ENCODE results near the gene LIMCH1.
"Not testable (repeated sequence)": the region's sequence is repeated elsewhere in the genome, so short reads cannot be mapped to it uniquely, and the experiment has no call there.

The LIMCH1 gene

DNA sequence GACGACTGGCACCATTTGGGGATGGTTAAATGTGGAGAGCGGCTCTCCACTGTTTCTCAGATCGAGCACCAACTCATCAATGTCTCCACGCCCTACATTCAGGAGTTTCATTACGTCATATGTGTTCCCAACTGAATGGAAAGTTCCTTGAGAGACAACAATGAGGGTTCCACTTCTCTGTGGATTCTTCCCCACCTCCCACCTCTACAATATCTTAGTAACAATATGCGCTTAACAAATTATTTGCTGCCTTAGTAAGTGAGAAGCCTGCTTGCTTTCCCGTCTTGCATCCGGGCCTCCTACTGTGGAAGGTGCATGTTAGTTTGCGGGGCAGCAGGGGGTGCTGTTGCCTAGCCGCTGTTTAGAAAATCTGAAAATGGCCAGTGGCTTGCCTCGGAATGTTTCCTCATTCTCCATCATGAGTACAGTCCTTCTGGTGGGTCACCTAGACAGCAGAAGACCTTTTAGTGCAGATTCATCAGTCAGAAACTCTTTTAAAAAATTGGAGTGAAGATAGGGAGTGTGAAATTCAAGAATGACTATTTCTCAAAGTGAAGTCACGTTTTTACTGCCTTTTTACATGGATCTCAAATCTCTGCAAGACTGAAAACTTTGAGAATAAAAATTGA is 154.9 kb downstream of the LIMCH1 start:
- DNase-seq, result peak; percentile 20

DNA sequence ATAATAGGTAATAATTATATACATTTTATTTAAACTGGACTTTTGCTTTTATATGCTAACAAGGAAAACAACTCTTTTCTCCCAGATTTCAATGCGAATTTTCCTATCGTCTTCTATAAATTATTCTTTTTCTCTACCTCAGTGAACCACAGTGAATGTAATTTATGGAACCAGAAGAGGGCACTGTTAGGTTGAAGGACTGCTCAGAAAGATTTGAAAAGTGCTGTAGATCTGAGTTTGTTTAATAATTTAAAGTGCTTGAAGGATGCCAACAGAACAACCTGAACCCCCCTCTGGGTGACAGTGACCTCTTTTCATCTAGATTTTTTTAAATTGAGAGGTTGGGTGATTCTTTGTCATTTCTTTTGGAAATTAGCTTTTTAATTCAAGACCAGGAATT is 155.7 kb downstream of the LIMCH1 start:
- DNase-seq, result no peak

GRCh38 chr4:41696131-41696530 is 158.2 kb downstream of the LIMCH1 start:
- no peak for DNase-seq

- DNase-seq, result no peak
These were observed 158.8 kb downstream of the LIMCH1 start for GRCh38 chr4:41696763-41697162.

- no peak for DNase-seq
These were observed 164.0 kb downstream of the LIMCH1 start for GRCh38 chr4:41701983-41702382.

DNA sequence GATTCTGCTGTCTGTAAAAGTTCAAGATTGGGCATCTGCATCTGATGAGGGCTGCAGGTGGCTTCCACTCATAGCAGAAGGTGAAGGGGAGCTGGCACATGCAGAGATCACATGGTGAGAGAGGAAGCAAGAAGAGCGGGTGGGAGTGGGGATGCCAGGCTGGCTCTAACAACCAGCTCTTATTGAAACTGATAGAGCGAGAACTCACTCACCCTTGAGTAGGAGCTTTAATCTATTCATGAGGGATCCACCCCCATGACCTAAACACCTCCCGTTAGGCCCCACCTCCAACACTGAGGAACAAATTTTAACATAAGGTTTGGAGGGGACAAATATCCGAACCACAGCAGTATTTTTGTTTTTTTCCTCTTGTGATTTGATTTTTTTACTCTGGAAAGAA is 164.8 kb downstream of the LIMCH1 start:
- no peak for DNase-seq

DNA sequence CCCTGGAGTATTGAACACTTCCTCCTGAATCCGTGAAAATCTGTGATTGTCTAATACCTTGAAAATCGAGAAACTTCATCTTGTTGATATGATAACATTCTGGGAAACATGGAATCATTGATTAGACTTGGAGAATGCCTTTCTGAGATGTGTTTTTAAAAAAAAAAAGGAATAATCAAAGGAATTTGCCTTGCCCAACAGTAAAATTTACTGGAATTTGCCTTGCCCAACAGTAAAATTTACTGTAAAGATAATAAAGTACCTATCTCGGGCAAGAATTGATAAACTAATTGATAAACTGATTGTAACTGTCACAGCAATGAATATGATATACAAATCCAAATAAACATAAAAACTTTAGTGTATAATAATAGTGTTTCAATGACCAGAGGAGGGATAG is 165.8 kb downstream of the LIMCH1 start:
- no peak for DNase-seq

DNA sequence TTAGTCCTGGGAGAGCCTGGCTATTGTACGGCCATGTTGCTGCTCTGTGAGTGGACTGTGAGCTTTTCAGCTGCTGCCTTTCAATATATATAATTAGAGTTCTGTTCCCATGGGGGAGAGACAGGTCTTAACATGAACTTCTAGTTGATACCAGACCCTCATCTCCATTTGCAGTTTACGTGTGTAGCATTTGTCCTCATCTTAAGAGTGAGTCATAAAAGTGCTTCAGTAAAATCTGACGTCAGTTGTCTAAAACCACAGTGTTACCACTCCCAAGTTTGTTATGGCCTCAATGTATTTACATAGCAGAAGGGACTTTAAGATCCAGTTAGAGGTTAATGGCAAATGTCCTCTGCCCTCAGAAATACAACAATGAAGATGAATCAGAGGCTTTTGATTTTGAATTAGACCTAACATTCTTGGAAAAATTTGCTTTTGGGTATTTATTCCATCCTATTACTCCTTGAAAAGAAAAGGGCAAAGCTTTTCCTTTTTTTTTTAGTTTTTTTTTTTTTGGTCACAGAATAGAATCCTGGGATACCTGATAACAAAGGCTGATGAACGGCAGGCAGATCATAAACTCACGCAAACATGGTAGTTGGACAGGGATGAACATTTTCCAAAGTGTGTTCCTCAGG is 172.0 kb downstream of the LIMCH1 start:
- no peak for DNase-seq

- not testable (repeated sequence) for DNase-seq
These were observed 173.7 kb downstream of the LIMCH1 start for GRCh38 chr4:41711654-41712053.

DNA sequence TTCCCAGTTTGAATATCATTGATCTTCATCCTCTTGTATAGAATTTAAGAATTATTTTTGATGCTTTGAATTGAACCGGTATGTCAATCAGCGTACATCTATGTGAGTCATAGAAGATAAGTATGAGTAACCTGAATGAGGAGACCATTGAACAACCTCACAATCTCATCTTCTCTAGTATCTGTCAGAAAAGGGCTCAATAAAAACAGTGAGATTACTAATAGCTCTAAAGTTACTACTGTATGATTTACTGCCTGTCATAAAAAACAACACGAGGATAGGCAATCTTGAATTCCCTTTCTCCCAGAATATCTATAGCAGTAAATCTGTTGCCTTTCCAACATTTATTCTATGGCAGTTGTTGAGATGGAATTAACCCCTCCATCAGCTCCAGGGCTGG is 174.5 kb downstream of the LIMCH1 start:
- no peak for DNase-seq

- DNase-seq, result no peak
These were observed 175.8 kb downstream of the LIMCH1 start for GRCh38 chr4:41713768-41714167.

DNA sequence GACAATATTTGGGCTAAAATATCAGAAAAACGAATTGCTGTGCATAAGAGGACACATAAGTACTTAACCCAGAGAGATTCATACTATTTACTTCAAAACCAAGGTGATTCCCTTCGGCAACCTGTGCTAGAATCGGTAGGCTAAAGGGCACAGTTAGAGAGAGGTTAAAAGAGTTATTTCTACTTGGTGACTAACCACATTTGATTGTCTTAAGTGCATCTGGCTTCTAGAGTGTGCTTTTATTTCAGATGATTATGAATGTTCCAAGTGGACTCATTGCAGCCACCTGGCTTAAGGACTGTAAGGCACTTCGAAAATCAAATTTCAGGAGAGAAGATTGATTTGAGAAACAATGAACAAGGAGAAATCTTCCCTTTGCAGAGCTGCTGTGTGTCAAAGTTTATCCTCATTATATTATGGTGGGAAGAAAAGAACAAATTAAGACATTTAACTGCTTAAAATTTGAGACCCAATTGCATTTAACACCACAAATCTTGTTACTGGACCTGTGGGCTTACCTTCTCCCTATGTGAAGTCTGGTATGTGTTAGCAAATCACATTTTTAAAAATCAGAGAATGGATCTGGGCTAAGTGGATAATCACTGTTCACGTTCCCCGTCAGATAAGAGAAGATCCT is 176.5 kb downstream of the LIMCH1 start:
- DNase-seq, result no peak

GRCh38 chr4:41715155-41715554 is 177.2 kb downstream of the LIMCH1 start:
- DNase-seq, result no peak

DNA sequence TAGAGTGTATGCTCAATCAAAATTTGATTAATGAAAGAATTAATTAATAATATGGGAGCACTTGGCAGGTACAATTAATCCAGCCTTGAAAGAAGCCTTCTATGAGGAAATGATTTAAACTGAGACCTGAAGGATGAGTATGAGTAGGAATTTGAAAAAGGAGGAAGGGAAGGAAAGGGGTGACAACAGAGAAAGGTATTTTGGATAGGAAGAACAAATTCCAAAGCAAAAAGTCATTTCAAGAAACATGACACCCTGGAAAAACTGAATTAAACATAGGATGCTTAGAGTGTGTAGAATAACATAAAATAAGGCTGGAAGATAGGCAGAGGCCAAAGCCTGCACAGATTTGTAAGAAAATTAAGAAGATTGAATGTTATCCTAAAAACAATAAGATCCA is 180.9 kb downstream of the LIMCH1 start:
- DNase-seq, result no peak

DNA sequence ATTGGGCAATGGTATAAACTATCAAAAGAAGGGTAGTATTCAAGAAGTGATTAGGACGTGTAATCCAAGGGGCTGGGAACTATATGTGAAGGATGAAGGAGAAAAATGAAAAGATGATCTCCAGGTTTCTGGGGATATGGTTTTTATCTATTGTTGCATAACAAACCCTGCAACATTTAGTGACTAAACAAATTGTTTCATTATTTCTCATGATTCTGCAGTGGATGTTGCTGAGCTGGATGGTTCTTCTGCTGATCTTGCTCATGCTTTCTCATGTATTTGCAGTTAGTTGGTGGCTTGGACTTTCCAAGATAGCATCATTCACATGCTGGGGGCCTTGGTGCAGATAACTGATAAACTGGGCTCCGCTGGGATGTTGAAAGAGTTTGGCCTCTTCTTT is 181.5 kb downstream of the LIMCH1 start:
- DNase-seq, result no peak

GRCh38 chr4:41722181-41722580 is 184.2 kb downstream of the LIMCH1 start:
- DNase-seq, result no peak

DNA sequence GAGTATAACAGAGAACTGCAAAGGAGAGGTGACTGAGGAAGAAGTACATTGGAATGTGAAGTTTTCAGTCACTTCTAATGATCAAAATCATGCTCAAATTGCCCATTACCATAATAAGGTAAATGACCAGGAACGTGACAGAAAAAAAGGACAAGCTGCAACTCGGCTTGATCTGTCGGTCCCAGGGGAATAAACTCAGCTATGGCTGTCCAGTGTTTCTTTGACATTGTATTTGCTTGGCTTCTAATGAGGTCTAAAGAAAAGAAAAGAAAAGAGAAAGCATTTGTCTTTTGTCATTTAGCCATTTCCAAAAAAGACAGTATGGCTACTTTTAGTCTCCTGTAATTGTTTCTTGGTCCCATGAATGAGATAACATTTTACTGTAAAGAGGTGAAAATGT is 185.3 kb downstream of the LIMCH1 start:
- no peak for DNase-seq

- no peak for DNase-seq
These were observed 187.3 kb downstream of the LIMCH1 start for GRCh38 chr4:41725254-41725653.

DNA sequence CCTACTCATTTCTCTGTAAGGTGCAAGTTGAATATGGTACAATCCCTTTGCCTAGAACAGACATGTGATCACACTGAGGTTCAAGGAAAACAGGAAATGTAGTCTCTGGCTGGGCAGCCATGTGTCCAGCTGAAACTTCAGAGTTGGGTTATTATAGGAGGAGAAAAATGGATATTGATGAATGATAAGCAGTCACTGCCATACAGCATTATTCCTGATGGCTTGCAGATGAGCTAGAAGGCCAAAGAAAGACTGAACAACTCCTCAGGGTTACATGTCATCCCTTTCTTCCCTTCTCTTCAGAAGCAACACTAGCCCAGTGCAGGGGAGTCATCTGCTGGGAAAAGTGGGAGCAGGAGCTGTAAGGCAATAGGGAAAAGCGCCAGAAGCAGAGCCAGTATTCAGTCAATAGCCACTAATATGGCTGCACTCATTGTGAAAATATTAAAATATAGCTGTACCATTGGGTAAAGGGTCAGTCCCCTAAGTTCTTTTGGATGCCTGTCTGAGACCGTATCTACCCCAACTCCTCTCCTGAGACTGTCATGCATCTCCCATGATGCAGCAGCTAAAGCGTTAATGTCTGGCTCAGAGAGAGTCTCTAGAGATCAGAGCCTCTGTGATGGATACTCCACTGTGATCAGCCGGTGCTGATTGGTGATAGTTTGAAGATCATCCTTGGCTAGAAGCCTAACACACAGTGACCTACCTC is 190.1 kb downstream of the LIMCH1 start:
- no peak for DNase-seq

DNA sequence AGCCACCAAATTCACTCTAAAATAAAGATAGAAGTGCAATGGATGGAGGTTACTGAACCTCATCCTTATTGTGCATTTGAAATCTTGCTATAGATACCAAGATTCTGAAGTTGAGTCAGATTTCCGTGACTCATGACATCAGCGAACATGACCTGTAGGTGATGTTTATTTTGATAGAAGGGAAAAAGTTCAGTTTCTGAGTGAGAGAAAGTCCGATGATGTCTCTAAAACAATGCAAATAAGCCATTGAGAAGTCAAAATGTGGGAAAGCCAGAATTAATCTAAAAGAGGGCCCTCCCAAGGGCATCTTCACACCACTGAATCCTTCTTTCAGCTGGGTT is 190.6 kb downstream of the LIMCH1 start:
- DNase-seq, result no peak

DNA sequence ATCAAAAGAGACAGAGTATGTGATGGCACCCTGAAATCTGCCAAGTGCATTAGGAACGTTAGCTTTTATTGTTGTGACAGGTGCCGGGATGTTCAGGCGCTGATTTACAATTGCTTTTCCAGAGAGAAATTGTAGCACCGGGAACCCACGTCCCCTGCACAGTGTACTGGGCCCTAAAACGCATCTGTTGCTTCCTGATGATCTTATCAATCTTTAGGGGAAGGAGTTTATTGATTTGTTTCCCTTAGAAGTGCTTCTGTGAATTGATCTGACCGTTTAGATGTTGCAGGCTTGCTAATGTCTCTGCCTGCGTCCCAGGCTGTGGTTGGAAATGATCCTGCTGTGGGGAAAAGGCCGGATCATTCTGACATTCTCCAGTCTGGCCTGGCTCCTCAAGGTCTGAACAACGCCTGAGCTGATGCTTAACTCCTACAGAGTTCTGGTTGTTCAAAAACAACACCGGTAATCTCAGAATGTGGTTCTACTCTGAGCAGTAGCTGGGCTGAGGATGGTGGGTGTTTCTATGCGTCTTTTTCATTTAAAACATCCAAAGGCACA is 193.7 kb downstream of the LIMCH1 start:
- DNase-seq, result no peak

- DNase-seq, result no peak
These were observed 196.4 kb downstream of the LIMCH1 start for GRCh38 chr4:41734371-41734770.

DNA sequence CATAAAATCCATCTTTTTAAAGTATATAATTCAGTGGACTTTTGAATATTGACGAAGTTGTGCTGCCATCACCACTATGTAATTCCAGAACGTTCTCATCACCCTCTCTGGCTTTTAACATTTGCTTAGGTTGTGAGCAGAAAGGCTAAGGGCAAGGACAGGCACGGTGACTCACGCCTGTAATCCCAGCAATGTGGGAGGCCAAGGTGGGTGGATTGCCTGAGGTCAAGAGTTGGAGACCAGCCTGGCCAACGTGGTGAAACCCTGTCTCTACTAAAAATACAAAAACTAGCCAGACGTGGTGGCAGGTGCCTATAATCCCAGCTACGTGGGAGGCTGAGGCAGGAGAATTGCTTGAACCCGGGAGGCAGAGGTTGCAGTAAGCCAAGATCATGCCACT is 199.5 kb downstream of the LIMCH1 start:
- DNase-seq, result not testable (repeated sequence)

DNA sequence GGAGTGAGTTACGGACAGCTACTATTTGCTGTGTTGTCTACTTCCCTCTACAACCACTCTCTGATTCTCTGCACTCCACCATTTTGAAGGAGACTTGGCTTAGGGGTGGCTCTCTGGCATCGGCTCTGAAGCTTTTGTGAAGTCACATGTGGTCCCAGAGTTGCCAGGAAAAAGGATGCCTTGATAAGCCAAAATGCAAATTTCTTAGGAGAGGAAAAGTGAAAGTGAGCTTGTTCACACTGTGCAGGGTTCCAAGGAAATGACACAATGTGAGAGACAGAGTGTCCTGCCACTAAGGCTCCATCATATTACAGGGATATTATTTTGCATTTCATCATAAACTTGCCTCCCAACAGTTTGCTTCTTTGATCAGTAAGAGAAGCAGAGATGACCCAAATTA is 203.4 kb downstream of the LIMCH1 start:
- no peak for DNase-seq

Measured in CD4-positive, alpha-beta T cell treated with Interleukin-21 for 1 hour (primary cell).